ENCODE results near the gene TMOD3. TPM values are rescaled to one million over a fixed set of nuclear protein-coding genes. Genes with fewer than 3 reads are reported as not detected.
"Not testable (repeated sequence)": the region's sequence is repeated elsewhere in the genome, so short reads cannot be mapped to it uniquely, and the experiment has no call there.

TMOD3 gene
- total RNA-seq = 10 to 100 TPM; 52.3 to 70.2 (median 62.5) TPM

DNA sequence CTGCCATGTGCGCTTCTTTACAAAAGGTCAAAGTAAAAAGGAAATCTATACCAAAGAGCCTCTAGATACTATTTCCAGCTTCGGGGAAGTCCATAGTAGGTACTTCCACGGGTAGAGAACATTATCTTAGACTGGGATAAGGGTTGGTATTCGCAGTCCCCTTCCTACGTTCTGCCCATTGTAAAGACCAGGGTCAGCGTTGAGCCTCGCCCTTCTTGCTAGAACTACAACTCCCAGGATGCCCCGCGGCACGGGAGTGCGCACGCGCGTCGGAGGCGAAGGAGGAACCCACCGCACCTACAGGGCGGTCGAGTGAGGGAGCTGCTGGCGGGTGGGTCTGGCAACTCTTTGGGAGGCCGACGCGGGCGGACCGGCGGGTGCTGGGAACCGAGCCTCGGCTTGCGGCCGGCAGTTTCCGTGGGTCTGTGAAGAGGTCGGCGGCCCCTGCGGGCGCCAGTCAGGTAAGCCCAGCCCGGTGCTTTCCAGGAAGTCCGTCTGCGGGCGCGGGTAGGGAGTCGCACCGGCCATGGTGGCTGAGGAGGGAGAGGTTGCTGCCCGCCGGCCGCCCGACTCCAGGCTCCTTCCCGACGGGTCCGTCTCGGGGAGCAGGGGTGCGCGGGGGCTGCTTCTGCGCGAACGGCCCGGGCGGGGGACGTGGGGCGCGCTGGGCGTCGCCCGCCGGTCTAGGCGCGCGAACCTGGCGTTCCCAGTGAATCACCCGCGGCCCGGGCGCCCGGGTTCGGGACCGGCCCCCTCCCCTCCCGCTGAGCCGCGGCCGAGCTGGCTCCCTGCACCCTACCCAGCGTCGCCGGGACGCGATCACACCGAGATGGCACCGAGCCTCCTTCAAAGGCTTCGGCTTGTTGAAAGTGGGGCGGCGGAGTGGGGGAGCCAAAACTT lies at the start of gene TMOD3:
Gene TMOD3, plus strand, starts transcription at position 278 of the 900 bp plus-strand sequence. CDS start 33,232 bp downstream, outside the sequence.
- no peaks in the 10 kb centered on the region for H3K27me3 ChIP-seq
- H3K9me3 ChIP-seq = no peaks in the 10 kb centered on the region
- TF ChIP-seq POLR2A (IDR thresholded peaks at IDR 0.05) = peak in 3 of 4 donors; percentile 88 to 95 (median 95)
- TF ChIP-seq, protein P1, sequence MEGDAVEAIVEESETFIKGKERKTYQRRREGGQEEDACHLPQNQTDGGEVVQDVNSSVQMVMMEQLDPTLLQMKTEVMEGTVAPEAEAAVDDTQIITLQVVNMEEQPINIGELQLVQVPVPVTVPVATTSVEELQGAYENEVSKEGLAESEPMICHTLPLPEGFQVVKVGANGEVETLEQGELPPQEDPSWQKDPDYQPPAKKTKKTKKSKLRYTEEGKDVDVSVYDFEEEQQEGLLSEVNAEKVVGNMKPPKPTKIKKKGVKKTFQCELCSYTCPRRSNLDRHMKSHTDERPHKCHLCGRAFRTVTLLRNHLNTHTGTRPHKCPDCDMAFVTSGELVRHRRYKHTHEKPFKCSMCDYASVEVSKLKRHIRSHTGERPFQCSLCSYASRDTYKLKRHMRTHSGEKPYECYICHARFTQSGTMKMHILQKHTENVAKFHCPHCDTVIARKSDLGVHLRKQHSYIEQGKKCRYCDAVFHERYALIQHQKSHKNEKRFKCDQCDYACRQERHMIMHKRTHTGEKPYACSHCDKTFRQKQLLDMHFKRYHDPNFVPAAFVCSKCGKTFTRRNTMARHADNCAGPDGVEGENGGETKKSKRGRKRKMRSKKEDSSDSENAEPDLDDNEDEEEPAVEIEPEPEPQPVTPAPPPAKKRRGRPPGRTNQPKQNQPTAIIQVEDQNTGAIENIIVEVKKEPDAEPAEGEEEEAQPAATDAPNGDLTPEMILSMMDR (IDR thresholded peaks at IDR 0.05) = peak in 1 of 6 experiments; percentile 18
- H3K4me1 ChIP-seq = peaks cover 9 to 52% (median 18%) of the 10 kb centered on the region in 3 donors
- intact Hi-C loops (cut with DNase I) = no loop called here
- H3K36me3 ChIP-seq = no peaks in the 10 kb centered on the region
- WGBS, 2 donors = 17 to 23% methylated on average over 5 to 6 of the region's 89 CpGs
- H3K4me3 ChIP-seq = peak within 1 kb of the TSS; percentile 90 to 98 (median 96)
- DNase-seq = peak; percentile 33
- H3K27ac ChIP-seq = peak within 1 kb of the TSS; percentile 98 to 99 (median 98)

DNA sequence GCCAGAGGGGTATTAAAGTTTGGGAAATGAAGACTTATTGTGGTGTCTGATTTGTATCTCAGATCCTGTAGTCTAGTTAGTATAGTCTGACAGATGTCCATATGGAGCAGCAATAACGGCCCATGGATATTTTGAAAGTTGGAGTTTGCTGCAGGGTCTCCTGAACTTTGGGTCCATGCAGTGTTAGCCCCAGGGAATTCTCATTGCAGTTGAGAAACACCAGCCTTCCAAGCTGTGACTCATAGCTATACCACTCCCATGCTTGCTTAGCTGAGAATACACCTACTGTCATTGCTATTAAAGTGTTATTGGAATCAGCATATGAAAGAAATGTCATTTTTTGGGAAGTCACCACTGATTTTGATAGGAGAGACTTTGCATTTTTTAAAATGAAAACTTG lies 48.8 kb upstream of the TMOD3 start:
- no peaks in the 10 kb centered on the region for H3K9me3 ChIP-seq
- H3K4me1 ChIP-seq = peaks cover 0 to 48% (median 5%) of the 10 kb centered on the region in 3 donors
- H3K27me3 ChIP-seq = no peaks in the 10 kb centered on the region
- intact Hi-C loops (cut with DNase I) = no loop called here
- H3K4me3 ChIP-seq = no peak overlapping the region
- peaks cover 0 to 36% (median 0%) of the 10 kb centered on the region in 3 donors for H3K36me3 ChIP-seq
- no peak for DNase-seq
- 63 to 67% methylated on average over 1 of the region's 1 CpG for WGBS, 2 donors
- H3K27ac ChIP-seq = no peak overlapping the region
- TF ChIP-seq, protein P1 (IDR thresholded peaks at IDR 0.05) = no peak

DNA sequence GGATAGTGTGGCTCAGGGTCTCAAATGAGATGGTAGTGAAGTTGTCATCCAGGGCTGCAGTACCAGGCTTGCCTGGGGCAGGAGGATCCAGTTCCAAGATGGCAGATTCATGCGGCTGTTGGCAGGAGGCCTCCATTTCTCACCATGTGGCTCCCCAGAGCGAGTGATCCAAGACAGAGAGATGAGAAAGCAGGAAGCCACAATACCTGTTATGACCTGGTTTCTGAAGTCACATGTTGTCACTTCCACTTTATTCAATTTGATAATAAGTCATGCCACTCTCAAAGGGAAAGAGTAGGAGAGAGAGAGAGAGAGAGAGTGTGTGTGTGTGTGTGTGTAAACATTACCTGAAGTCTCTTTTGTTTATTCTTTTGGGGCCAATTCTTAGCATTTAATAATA lies 47.9 kb upstream of the TMOD3 start:
- TF ChIP-seq POLR2A (IDR thresholded peaks at IDR 0.05) = no peak
- TF ChIP-seq, protein P1 (IDR thresholded peaks at IDR 0.05) = no peak

DNA sequence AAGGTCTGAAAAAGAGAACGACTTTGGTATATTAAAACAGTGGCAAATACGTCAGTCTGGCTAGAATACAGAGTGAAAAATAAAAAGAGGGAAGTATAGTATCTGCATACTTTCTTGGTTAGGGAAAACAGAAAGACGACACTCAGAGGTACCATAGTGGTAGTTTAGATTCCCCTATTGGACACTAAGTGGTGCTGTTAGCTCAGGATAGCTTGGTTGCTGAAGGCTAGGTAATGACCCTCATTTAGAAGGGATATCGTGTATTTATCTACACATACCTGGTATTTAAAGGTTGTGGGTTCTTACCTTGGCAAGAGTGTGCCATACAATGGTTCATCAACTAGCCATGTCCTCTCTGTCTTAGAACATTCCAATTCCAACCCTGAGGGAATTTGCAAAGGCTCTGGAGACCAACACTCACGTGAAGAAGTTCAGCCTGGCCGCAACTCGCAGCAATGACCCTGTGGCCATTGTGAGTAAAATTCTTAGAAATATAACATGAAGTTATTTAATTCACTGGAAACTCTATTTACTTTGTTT lies 47.0 kb upstream of the TMOD3 start:
- Histone ChIP-seq H3K27ac (no peak overlapping the region), H3K4me3 (no peak overlapping the region), H3K4me1 (peaks cover 0 to 36% (median 0%) of the 10 kb centered on the region in 3 donors), H3K36me3 (peaks cover 0 to 54% (median 0%) of the 10 kb centered on the region in 3 donors), H3K27me3 (no peaks in the 10 kb centered on the region), H3K9me3 (no peaks in the 10 kb centered on the region)
- 86 to 88% methylated on average over 7 of the region's 7 CpGs for WGBS, 2 donors
- no peak for DNase-seq
- intact Hi-C loops (cut with DNase I) = no loop called here
- TF ChIP-seq POLR2A (IDR thresholded peaks at IDR 0.05) = no peak
- TF ChIP-seq, protein P1 (IDR thresholded peaks at IDR 0.05) = peak in 2 of 6 experiments; percentile 15 to 54

More for the DNA sequence above, 47.9 kb upstream of the TMOD3 start:
- intact Hi-C loops (cut with DNase I) = no loop called here
- no peak for DNase-seq
- peaks cover 0 to 45% (median 0%) of the 10 kb centered on the region in 3 donors for H3K36me3 ChIP-seq
- WGBS, 2 donors = 48 to 55% methylated on average over 2 of the region's 2 CpGs
- no peaks in the 10 kb centered on the region for H3K27me3 ChIP-seq
- peaks cover 0 to 42% (median 3%) of the 10 kb centered on the region in 3 donors for H3K4me1 ChIP-seq
- no peak overlapping the region for H3K27ac ChIP-seq
- H3K4me3 ChIP-seq = no peak overlapping the region
- H3K9me3 ChIP-seq = no peaks in the 10 kb centered on the region

DNA sequence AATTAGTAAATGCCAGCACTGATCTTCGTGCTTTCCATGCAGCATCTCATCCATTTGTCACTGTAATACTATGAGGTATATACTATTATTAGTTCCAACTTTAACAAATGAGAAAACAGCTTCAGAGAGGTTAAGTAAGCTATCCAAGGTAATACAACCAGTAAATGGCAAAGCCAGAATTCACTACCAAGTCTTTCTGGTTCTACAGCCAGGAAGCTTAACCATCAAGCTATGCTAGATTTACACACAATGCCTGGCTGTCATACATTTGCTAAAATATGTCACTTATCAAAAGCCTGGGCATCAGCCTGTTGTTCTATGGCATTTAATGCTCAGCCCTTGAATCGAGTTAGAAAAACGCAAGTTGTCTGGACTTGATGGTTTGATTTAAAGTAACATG lies 45.5 kb upstream of the TMOD3 start:
- Histone ChIP-seq H3K9me3 (no peaks in the 10 kb centered on the region), H3K36me3 (peaks cover 0 to 58% (median 0%) of the 10 kb centered on the region in 3 donors), H3K27me3 (no peaks in the 10 kb centered on the region), H3K4me3 (no peak overlapping the region), H3K27ac (peak overlapping the region in 2 of 4 donors; percentile 20 to 29), H3K4me1 (peaks cover 0 to 36% (median 0%) of the 10 kb centered on the region in 3 donors)
- DNase-seq = no peak
- intact Hi-C loops (cut with DNase I) = no loop called here
- 43 to 69% methylated on average over 3 of the region's 3 CpGs for WGBS, 2 donors
- TF ChIP-seq POLR2A (IDR thresholded peaks at IDR 0.05) = no peak
- TF ChIP-seq, protein P1 (IDR thresholded peaks at IDR 0.05) = no peak

DNA sequence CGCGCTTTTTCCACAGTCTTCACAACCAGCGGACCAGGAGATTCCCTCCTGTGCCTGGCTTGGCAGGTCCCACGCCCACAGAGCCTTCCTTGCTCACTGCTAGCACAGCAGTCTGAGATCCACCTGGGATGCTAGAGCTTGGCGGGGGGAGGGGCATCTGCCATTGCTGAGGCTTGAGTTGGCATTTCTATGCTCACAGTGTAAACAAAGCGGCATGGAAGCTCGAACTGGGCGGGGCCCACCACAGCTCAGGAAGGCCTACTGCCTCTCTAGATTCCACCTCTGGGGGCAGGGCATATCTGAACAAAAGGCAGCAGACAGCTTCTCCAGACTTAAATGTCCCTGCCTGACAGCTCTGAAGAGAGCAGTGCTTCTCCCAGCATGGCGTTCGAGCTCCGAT lies 42.3 kb upstream of the TMOD3 start:
- DNase-seq; H3K4me3 ChIP-seq; intact Hi-C loops (cut with DNase I); H3K27ac ChIP-seq; H3K9me3 ChIP-seq; H3K27me3 ChIP-seq: not testable (repeated sequence)
- Histone ChIP-seq H3K36me3 (peaks cover 0 to 47% (median 0%) of the 10 kb centered on the region in 3 donors), H3K4me1 (peaks cover 0 to 22% (median 0%) of the 10 kb centered on the region in 3 donors)
- 76% methylated on average over 4 of the region's 11 CpGs; no CpG with 5 or more reads in 1 of the 2 donors for WGBS, 2 donors

DNA sequence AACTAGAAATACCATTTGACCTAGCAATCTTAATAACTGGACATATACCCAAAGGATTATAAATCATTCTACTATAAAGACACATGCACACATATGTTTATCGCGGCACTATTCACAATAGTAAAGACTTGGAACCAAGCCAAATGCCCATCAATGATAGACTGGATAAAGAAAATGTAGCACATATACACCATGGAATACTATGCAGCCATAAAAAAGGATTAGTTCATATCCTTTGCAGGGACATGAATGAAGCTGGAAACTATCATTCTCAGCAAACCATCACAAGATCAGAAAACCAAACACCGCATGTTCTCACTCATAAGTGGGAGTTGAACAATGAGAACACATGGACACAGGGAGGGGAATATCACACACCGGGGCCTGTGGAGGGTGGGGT lies 37.0 kb upstream of the TMOD3 start:
- not testable (repeated sequence) for H3K9me3 ChIP-seq, H3K27me3 ChIP-seq, H3K27ac ChIP-seq, H3K4me3 ChIP-seq, H3K4me1 ChIP-seq, DNase-seq, H3K36me3 ChIP-seq
- intact Hi-C loops (cut with DNase I) = loop anchor here (10.0 kb wide), 1 partner anchor 102 kb away; no protein-coding TSS in a partner anchor
- 91 to 93% methylated on average over 4 of the region's 4 CpGs for WGBS, 2 donors

Measured in esophagus squamous epithelium (tissue), 5 donors.